Forelimb muscle (tissue), 1 donor: ENCODE measurements around the gene DMD. TPM values are rescaled to one million over a fixed set of nuclear protein-coding genes. Genes with fewer than 3 reads are reported as not detected.
"Not testable (repeated sequence)": the region's sequence is repeated elsewhere in the genome, so short reads cannot be mapped to it uniquely, and the experiment has no call there.

Experiments used
- DNase-seq: peaks from one replicate; pipeline ENCODE4 v3.0.0-alpha.2; 2013; ENCODE audit warnings: low read depth
- polyA plus RNA-seq: library from polyadenylated mRNA; unstranded; fragments of 120-200 nt; gene quantifications from one replicate; pipeline ENCODE4 v1.2.1, GENCODE V29; 2013; ENCODE audit not compliant: insufficient read length

Gene DMD
- polyA plus RNA-seq, 1 donor, result 100 TPM

GRCh38 chrX:32618154-32618553, 593.2 kb downstream of the DMD start:
- no peak for DNase-seq

GRCh38 chrX:32614707-32615106, 596.6 kb downstream of the DMD start:
- DNase-seq, result no peak

GRCh38 chrX:32599156-32599555, 612.2 kb downstream of the DMD start:
- DNase-seq, result no peak

- no peak for DNase-seq
Observed at GRCh38 chrX:32598707-32599106, 612.6 kb downstream of the DMD start.

GRCh38 chrX:32597777-32598176, 613.6 kb downstream of the DMD start:
- no peak for DNase-seq

GRCh38 chrX:32592786-32593185, 618.6 kb downstream of the DMD start:
- DNase-seq, result no peak

GRCh38 chrX:32591589-32591988, 619.8 kb downstream of the DMD start:
- no peak for DNase-seq

GRCh38 chrX:32582729-32583128, 628.6 kb downstream of the DMD start:
- DNase-seq, result no peak

GRCh38 chrX:32576885-32577284, 634.5 kb downstream of the DMD start:
- no peak for DNase-seq

GRCh38 chrX:32572644-32573043, 638.7 kb downstream of the DMD start:
- no peak for DNase-seq

GRCh38 chrX:32571579-32571978, 639.8 kb downstream of the DMD start:
- no peak for DNase-seq

- DNase-seq, result no peak
Observed at GRCh38 chrX:32562261-32562660, 649.1 kb downstream of the DMD start.

GRCh38 chrX:32545101-32545500, 666.2 kb downstream of the DMD start:
- no peak for DNase-seq

- no peak for DNase-seq
Observed at GRCh38 chrX:32538554-32538953, 672.8 kb downstream of the DMD start.

- DNase-seq, result no peak
Observed at GRCh38 chrX:32533848-32534247, 677.5 kb downstream of the DMD start.

GRCh38 chrX:32532262-32532661, 679.1 kb downstream of the DMD start:
- no peak for DNase-seq

- DNase-seq, result peak; percentile 31
Observed at GRCh38 chrX:32530802-32531403, 680.4 kb downstream of the DMD start.

- DNase-seq, result not testable (repeated sequence)
Observed at GRCh38 chrX:32528451-32528850, 682.9 kb downstream of the DMD start.

- DNase-seq, result no peak
Observed at GRCh38 chrX:32525234-32525633, 686.1 kb downstream of the DMD start.

GRCh38 chrX:32524385-32524784, 687.0 kb downstream of the DMD start:
- DNase-seq, result no peak

GRCh38 chrX:32520789-32521188, 690.6 kb downstream of the DMD start:
- DNase-seq, result no peak

- DNase-seq, result no peak
Observed at GRCh38 chrX:32514986-32515385, 696.4 kb downstream of the DMD start.

- no peak for DNase-seq
Observed at GRCh38 chrX:32501606-32502005, 709.7 kb downstream of the DMD start.

- no peak for DNase-seq
Observed at GRCh38 chrX:32496671-32497070, 714.7 kb downstream of the DMD start.
